ENCODE results near the gene HACE1. TPM values are rescaled to one million over a fixed set of nuclear protein-coding genes. Genes with fewer than 3 reads are reported as not detected.
"Not testable (repeated sequence)": the region's sequence is repeated elsewhere in the genome, so short reads cannot be mapped to it uniquely, and the experiment has no call there.

HACE1 gene
- total RNA-seq, 1 donor from 2014 or later, result 5.9 TPM

DNA sequence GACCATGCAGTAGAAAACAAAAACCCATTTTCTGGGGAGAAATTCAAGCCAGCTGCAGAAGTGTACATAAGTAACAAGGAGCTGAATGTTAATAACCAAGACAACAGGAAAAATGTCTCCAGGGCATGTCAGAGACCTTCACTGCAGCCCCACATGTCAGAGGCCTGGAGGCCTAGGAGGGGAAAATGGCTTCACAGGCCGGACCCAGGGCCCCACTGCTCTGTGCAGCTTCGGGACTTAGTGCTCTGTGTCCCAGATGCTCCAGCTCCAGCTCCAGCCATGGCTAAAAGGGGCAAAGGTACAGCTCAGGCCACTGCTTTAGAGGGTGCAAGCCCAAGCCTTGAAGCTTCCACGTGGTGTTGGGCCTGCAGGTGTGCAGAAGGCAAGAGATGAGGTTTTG is 43.6 kb downstream of the HACE1 start:
- no peak overlapping the region for H3K4me3 ChIP-seq
- no peak overlapping the region for H3K27ac ChIP-seq (replicated peaks)
- peaks cover 15% of the 10 kb centered on the region for H3K9me3 ChIP-seq (replicated peaks)
- H3K36me3 ChIP-seq, result peaks cover 16% of the 10 kb centered on the region
- H3K27me3 ChIP-seq (ENCODE audit: low read depth), result no peaks in the 10 kb centered on the region
- TF ChIP-seq, protein P1, sequence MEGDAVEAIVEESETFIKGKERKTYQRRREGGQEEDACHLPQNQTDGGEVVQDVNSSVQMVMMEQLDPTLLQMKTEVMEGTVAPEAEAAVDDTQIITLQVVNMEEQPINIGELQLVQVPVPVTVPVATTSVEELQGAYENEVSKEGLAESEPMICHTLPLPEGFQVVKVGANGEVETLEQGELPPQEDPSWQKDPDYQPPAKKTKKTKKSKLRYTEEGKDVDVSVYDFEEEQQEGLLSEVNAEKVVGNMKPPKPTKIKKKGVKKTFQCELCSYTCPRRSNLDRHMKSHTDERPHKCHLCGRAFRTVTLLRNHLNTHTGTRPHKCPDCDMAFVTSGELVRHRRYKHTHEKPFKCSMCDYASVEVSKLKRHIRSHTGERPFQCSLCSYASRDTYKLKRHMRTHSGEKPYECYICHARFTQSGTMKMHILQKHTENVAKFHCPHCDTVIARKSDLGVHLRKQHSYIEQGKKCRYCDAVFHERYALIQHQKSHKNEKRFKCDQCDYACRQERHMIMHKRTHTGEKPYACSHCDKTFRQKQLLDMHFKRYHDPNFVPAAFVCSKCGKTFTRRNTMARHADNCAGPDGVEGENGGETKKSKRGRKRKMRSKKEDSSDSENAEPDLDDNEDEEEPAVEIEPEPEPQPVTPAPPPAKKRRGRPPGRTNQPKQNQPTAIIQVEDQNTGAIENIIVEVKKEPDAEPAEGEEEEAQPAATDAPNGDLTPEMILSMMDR (IDR thresholded peaks at IDR 0.05; ENCODE audit: borderline replicate concordance), result no peak
- no peaks in the 10 kb centered on the region for H3K4me1 ChIP-seq
- no peak for DNase-seq
- intact Hi-C loops (cut with micrococcal nuclease), result no loop called here

DNA sequence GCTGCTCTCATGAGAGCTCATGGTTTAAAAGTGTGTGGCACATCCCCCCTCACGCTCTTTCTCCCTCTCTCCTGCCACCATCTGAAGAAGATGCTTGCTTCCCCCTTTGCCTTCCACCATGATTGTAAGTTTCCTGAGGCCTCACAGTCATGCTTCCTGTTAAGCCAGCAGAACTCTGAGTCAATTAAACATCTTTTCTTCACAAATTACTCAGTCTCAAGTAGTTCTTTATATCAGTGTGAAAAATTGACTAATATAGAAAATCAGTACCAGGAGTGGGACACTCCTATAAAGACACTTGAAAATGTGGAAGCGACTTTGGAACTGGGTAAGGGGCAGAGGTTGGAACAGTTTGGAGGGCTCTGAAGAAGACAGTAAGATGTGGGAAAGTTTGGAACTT is 45.0 kb downstream of the HACE1 start:
- Histone ChIP-seq H3K27ac (replicated peaks) (no peak overlapping the region), H3K4me3 (no peak overlapping the region), H3K9me3 (replicated peaks) (peaks cover 3% of the 10 kb centered on the region), H3K27me3 (ENCODE audit: low read depth) (no peaks in the 10 kb centered on the region), H3K4me1 (no peaks in the 10 kb centered on the region), H3K36me3 (peaks cover 7% of the 10 kb centered on the region)
- no peak for DNase-seq
- intact Hi-C loops (cut with micrococcal nuclease), result no loop called here
- TF ChIP-seq, protein P1 (IDR thresholded peaks at IDR 0.05; ENCODE audit: borderline replicate concordance), result no peak

DNA sequence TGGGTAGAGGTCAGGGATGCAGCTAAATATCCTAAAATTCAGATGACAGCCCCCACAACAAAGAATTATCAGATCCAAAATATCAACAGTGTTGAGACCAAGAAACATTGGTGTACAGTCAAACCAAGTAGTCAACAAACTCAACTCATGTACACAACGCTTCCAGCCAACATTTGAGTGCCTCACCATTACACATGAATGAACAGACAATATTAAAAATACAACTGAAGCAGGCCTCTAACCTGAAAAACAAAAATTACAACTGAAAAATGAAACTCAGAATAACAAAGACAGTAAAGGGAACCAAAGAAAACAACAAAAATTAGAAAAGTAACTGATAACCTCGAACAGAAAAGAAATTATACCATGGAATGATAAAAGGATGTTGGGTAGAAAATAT is 46.2 kb downstream of the HACE1 start:
- H3K27me3 ChIP-seq (ENCODE audit: low read depth), result no peaks in the 10 kb centered on the region
- TF ChIP-seq, protein P1 (IDR thresholded peaks at IDR 0.05; ENCODE audit: borderline replicate concordance), result no peak
- no peak overlapping the region for H3K4me3 ChIP-seq
- no peaks in the 10 kb centered on the region for H3K9me3 ChIP-seq (replicated peaks)
- no peak for DNase-seq
- H3K27ac ChIP-seq (replicated peaks), result no peak overlapping the region
- no peaks in the 10 kb centered on the region for H3K4me1 ChIP-seq
- intact Hi-C loops (cut with micrococcal nuclease), result no loop called here
- peaks cover 7% of the 10 kb centered on the region for H3K36me3 ChIP-seq

DNA sequence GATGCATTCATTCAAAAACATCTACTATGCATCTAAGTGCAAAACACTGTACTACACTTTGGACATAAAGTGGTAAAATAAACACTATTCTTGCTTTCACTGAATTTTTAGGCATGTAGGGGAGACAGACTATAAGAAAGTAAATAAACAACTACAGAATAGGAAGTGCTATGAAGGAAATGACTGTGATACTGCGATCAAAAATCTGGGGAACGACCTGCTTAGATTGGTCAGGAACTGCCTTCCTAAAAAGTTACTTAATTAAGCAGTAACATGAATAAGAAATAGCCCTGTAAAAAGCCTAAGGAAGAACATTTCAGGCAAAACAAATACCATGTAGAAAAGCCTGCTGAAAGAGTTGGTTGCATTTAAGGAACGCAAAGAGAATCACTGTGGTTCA is 50.6 kb downstream of the HACE1 start:
- Histone ChIP-seq H3K27ac (replicated peaks) (no peak overlapping the region), H3K4me3 (no peak overlapping the region), H3K27me3 (ENCODE audit: low read depth) (no peaks in the 10 kb centered on the region), H3K9me3 (replicated peaks) (peaks cover 14% of the 10 kb centered on the region), H3K4me1 (no peaks in the 10 kb centered on the region), H3K36me3 (peaks cover 17% of the 10 kb centered on the region)
- intact Hi-C loops (cut with micrococcal nuclease), result no loop called here
- DNase-seq, result no peak
- TF ChIP-seq, protein P1 (IDR thresholded peaks at IDR 0.05; ENCODE audit: borderline replicate concordance), result no peak

DNA sequence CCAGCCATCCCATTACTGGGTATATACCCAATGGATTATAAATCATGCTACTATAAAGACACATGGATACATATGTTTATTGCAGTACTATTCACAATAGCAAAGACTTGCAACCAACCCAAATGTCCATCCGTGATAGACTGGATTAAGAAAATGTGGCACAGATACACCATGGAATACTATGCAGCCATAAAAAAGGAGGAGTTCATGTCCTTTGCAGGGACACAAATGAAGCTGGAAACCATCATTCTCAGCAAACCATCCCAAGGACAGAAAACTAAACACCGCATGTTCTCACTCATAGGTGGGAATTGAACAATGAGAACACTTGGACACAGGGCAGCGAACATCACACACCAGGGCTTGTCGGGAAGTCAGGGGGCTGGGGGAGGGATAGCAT is 54.4 kb downstream of the HACE1 start:
- H3K27ac ChIP-seq (replicated peaks); H3K4me1 ChIP-seq; DNase-seq; H3K4me3 ChIP-seq; H3K27me3 ChIP-seq (ENCODE audit: low read depth); intact Hi-C loops (cut with micrococcal nuclease): not testable (repeated sequence)
- H3K9me3 ChIP-seq (replicated peaks), result peaks cover 20% of the 10 kb centered on the region
- peaks cover 23% of the 10 kb centered on the region for H3K36me3 ChIP-seq

DNA sequence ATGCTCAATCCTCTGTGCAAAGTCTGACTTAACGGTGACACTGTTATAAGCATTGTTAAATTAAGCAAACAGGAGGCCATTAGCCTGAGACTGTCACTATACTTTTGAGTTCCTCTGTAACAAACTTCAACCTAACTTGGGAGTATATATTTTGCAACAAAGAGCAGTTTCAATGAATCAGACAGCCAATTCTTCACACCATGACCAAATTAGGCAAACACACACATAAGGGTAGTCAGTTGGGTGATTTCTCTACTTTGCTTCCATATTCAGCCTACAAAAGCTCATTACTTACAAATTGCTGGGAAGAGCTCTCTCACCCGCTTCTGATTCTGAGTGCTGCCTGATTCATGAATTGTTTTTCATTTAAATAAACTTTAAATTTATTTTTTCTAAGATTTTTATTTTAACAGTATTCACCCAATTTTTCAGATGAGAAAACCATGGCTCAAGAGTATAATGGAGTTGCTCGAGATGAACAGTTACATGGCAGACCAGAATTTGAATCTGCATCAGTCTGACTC is 60.5 kb downstream of the HACE1 start:
- intact Hi-C loops (cut with micrococcal nuclease), result no loop called here
- Histone ChIP-seq H3K9me3 (replicated peaks) (peaks cover 7% of the 10 kb centered on the region), H3K4me1 (no peaks in the 10 kb centered on the region), H3K27ac (replicated peaks) (no peak overlapping the region), H3K27me3 (ENCODE audit: low read depth) (no peaks in the 10 kb centered on the region), H3K4me3 (no peak overlapping the region), H3K36me3 (peaks cover 10% of the 10 kb centered on the region)
- no peak for DNase-seq
- TF ChIP-seq, protein P1 (IDR thresholded peaks at IDR 0.05; ENCODE audit: borderline replicate concordance), result no peak
